Upper lobe of left lung (tissue), 4 donors: ENCODE measurements around the gene CHPF2.

Experiments
- EP300 ChIP-seq, 4 donors: sonication (generic); formaldehyde crosslinking; IDR thresholded peaks; one replicate each; pipeline ENCODE4 v1.5.1; 2017; ENCODE audit warnings: antibody characterized with exemption in 4 of 4, control low read depth in 2 of 4
- POLR2AphosphoS5 ChIP-seq, 2 donors: sonication (generic); formaldehyde crosslinking; IDR thresholded peaks; one replicate each; pipeline ENCODE4 v1.5.1; 2017; ENCODE audit warnings: antibody characterized with exemption in 2 of 2
- TF ChIP-seq, protein P1 (sequence below), 6 experiments: fragments of 450-650 bp in 4 of 6; fragments of 200-600 bp in 2 of 6; sonication (generic) in 2 of 6; IDR thresholded peaks; one replicate each; pipeline ENCODE4 v1.5.1; 2016 to 2019; ENCODE audit warnings: antibody characterized with exemption in 6 of 6

DNA sequence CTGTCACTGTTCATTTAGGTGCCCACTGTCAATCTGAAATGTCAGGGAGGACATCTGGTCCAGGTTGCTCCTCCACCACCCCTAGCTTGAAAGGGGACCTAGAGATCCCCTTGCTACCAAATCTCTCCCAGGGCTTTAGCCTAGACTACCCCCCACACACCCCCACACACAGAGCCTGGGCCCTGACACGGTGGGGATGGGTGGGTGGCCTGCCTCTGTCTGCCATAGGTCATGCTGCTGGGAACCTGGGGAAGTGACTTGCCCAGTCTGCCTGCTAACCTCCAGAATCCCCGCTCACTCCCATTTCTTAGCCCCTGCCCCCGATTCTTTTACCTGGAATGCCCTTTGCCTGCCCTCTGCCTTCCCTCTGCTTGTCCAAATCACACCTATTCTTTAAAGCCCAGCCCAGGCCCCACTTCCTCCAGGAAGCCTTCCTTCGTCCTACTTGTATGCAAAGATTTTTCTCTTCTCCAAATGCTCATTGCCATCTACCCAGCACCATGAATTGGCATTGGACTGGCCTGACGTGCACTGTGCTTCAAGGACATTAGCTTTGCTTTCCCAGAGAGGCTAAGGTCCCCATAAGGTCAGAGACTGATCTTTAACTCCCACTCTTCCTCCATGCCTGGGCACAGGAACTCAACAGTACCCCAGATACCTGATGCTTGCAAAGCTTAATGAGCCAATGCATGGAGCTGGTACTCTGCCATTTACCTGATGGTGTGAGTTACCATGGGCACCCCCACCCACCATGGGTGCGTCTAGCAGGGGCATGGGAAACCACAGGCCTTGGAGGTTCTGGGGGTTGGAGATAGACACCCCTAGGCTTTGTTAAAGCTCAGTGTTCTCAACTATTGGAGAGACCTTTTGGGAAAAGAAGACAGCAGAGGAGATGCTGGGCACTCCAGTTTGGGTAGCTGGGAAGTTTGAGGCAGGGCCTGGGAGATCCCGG, 18.2 kb downstream of the CHPF2 start:
- TF ChIP-seq, protein P1, sequence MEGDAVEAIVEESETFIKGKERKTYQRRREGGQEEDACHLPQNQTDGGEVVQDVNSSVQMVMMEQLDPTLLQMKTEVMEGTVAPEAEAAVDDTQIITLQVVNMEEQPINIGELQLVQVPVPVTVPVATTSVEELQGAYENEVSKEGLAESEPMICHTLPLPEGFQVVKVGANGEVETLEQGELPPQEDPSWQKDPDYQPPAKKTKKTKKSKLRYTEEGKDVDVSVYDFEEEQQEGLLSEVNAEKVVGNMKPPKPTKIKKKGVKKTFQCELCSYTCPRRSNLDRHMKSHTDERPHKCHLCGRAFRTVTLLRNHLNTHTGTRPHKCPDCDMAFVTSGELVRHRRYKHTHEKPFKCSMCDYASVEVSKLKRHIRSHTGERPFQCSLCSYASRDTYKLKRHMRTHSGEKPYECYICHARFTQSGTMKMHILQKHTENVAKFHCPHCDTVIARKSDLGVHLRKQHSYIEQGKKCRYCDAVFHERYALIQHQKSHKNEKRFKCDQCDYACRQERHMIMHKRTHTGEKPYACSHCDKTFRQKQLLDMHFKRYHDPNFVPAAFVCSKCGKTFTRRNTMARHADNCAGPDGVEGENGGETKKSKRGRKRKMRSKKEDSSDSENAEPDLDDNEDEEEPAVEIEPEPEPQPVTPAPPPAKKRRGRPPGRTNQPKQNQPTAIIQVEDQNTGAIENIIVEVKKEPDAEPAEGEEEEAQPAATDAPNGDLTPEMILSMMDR (IDR thresholded peaks at IDR 0.05) = no peak
- TF ChIP-seq EP300 (IDR thresholded peaks at IDR 0.05) (no peak), POLR2AphosphoS5 (IDR thresholded peaks at IDR 0.05) (no peak)
